Measurements from ENCODE around the gene KDM8. TPM values are rescaled to one million over a fixed set of nuclear protein-coding genes. Genes with fewer than 3 reads are reported as not detected.

Gene KDM8
- total RNA-seq, 1 experiment from 2014 or later: 5.3 TPM

- H3K27me3 ChIP-seq (ENCODE audit: insufficient read depth, low read length): no peaks in the 10 kb centered on the region
- no peak overlapping the region for H3K9ac ChIP-seq (ENCODE audit: low read length)
- peaks cover 0 to 7% of the 10 kb centered on the region in 2 experiments; a peak in 2 of 4 replicates for H3K36me3 ChIP-seq (ENCODE audit: control insufficient read depth in 1 of 2, insufficient read depth in 2 of 2, low read length in 2 of 2)
- intact Hi-C loops (cut with micrococcal nuclease): loop anchor here (5.0 kb wide), 1 partner anchor 219 kb away; no protein-coding TSS in a partner anchor
- ChIA-PET POLR2A (no interaction called here), CTCF (interaction anchor here (0.9 to 3.5 kb wide), 2 partner anchors 117 to 129 kb away, joined by 3 to 18 read pairs; no protein-coding TSS in a partner anchor), RAD21 (ENCODE audit: low non-redundant PET in 1 of 2, low total read pairs in 2 of 2, uncharacterized antibody in 2 of 2, unreplicated experiment in 2 of 2) (no interaction called here)
- no TSS peak for BruUV-seq (replicated peaks)
- H3K27ac ChIP-seq (ENCODE audit: low read depth, low read length): no peak overlapping the region
- H3K4me2 ChIP-seq (ENCODE audit: low read length): no peak overlapping the region
- no peak overlapping the region for H3K4me3 ChIP-seq (replicated peaks in 1 of 2; ENCODE audit: low read depth in 1 of 2, low read length in 2 of 2)
- TF ChIP-seq ELF1 (IDR thresholded peaks at IDR 0.05; ENCODE audit: borderline replicate concordance, low read depth) (no peak), JUND (IDR thresholded peaks at IDR 0.05) (no peak), SP1 (IDR thresholded peaks at IDR 0.05; ENCODE audit: low read depth) (no peak), ZNF274 (IDR thresholded peaks at IDR 0.05; ENCODE audit: low read depth, low read length) (no peak), TCF7L2 (IDR thresholded peaks at IDR 0.05; ENCODE audit: borderline replicate concordance, extremely low read depth, insufficient read depth, insufficient read length) (no peak), POLR2A (IDR thresholded peaks at IDR 0.05; ENCODE audit: borderline replicate concordance, extremely low read depth, insufficient read depth, insufficient read length) (no peak), SIN3A (IDR thresholded peaks at IDR 0.05; ENCODE audit: low read depth) (no peak), POLR2AphosphoS5 (IDR thresholded peaks at IDR 0.05; ENCODE audit: low read depth, low read length) (no peak), CTCF (IDR thresholded peaks at IDR 0.05 in 2 of 3, conservative IDR thresholded peaks at IDR 0.05 in 1 of 3; ENCODE audit: borderline replicate concordance in 1 of 3, insufficient read depth in 1 of 3, low read depth in 2 of 3, low read length in 2 of 3) (no peak), CEBPB (IDR thresholded peaks at IDR 0.05; ENCODE audit: low read depth) (no peak), ZFX (IDR thresholded peaks at IDR 0.05) (no peak), RAD21 (IDR thresholded peaks at IDR 0.05; ENCODE audit: low read depth) (no peak), REST (IDR thresholded peaks at IDR 0.05; ENCODE audit: low read depth) (no peak), ATF3 (IDR thresholded peaks at IDR 0.05) (no peak), EZH2phosphoT487 (IDR thresholded peaks at IDR 0.05; ENCODE audit: borderline replicate concordance) (no peak), EZH2 (IDR thresholded peaks at IDR 0.05) (no peak), ZBTB33 (IDR thresholded peaks at IDR 0.05; ENCODE audit: extremely low read depth, insufficient replicate concordance, low read length) (no peak)
- DNase-seq (ENCODE audit: low read depth, low spot score): no peak
- H3K9me2 ChIP-seq (ENCODE audit: insufficient read depth): no peaks in the 10 kb centered on the region
- H3K9me3 ChIP-seq (ENCODE audit: control insufficient read depth in 1 of 2, insufficient read depth in 1 of 2, low read depth in 1 of 2, low read length in 2 of 2): no peaks in the 10 kb centered on the region
- no peaks in the 10 kb centered on the region for H4K20me1 ChIP-seq (ENCODE audit: insufficient read depth)
- peaks cover 14 to 59% of the 10 kb centered on the region in 2 experiments; a peak in 3 of 4 replicates for H3K4me1 ChIP-seq (ENCODE audit: control insufficient read depth in 1 of 2, insufficient read depth in 2 of 2, low read length in 2 of 2)
- no peaks in the 10 kb centered on the region for H3K79me2 ChIP-seq (ENCODE audit: insufficient read depth, low read length)
- no peak overlapping the region for H2AFZ ChIP-seq (ENCODE audit: low read depth, low read length, poor library complexity, severe bottlenecking)
- no peak for ATAC-seq
Measured at GRCh38 chr16:27238591-27238990, 35.3 kb downstream of the KDM8 start.

Measured in HCT116 (cell line).